ENCODE measurements around the gene AUH. TPM values are rescaled to one million over a fixed set of nuclear protein-coding genes. Genes with fewer than 3 reads are reported as not detected.

Gene AUH
- total RNA-seq, 1 experiment from 2014 or later: 29.0 TPM

- TF ChIP-seq TCF7L2 (IDR thresholded peaks at IDR 0.05; ENCODE audit: borderline replicate concordance, extremely low read depth, insufficient read depth, insufficient read length) (no peak), ZFX (IDR thresholded peaks at IDR 0.05) (no peak), SP1 (IDR thresholded peaks at IDR 0.05; ENCODE audit: low read depth) (no peak), ELF1 (IDR thresholded peaks at IDR 0.05; ENCODE audit: borderline replicate concordance, low read depth) (no peak), SRF (IDR thresholded peaks at IDR 0.05; ENCODE audit: low read depth) (no peak), FOSL1 (IDR thresholded peaks at IDR 0.05; ENCODE audit: low read depth) (no peak), EZH2phosphoT487 (IDR thresholded peaks at IDR 0.05; ENCODE audit: borderline replicate concordance) (no peak), POLR2AphosphoS5 (IDR thresholded peaks at IDR 0.05; ENCODE audit: low read depth, low read length) (no peak), ZBTB33 (IDR thresholded peaks at IDR 0.05; ENCODE audit: extremely low read depth, insufficient replicate concordance, low read length) (no peak), CTCF (IDR thresholded peaks at IDR 0.05 in 2 of 3, conservative IDR thresholded peaks at IDR 0.05 in 1 of 3; ENCODE audit: borderline replicate concordance in 1 of 3, insufficient read depth in 1 of 3, low read depth in 2 of 3, low read length in 2 of 3) (no peak), SIN3A (IDR thresholded peaks at IDR 0.05; ENCODE audit: low read depth) (no peak), CEBPB (IDR thresholded peaks at IDR 0.05; ENCODE audit: low read depth) (no peak)
- TF ChIP-seq, protein P1, sequence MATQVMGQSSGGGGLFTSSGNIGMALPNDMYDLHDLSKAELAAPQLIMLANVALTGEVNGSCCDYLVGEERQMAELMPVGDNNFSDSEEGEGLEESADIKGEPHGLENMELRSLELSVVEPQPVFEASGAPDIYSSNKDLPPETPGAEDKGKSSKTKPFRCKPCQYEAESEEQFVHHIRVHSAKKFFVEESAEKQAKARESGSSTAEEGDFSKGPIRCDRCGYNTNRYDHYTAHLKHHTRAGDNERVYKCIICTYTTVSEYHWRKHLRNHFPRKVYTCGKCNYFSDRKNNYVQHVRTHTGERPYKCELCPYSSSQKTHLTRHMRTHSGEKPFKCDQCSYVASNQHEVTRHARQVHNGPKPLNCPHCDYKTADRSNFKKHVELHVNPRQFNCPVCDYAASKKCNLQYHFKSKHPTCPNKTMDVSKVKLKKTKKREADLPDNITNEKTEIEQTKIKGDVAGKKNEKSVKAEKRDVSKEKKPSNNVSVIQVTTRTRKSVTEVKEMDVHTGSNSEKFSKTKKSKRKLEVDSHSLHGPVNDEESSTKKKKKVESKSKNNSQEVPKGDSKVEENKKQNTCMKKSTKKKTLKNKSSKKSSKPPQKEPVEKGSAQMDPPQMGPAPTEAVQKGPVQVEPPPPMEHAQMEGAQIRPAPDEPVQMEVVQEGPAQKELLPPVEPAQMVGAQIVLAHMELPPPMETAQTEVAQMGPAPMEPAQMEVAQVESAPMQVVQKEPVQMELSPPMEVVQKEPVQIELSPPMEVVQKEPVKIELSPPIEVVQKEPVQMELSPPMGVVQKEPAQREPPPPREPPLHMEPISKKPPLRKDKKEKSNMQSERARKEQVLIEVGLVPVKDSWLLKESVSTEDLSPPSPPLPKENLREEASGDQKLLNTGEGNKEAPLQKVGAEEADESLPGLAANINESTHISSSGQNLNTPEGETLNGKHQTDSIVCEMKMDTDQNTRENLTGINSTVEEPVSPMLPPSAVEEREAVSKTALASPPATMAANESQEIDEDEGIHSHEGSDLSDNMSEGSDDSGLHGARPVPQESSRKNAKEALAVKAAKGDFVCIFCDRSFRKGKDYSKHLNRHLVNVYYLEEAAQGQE (IDR thresholded peaks at IDR 0.05; ENCODE audit: low read depth): no peak
- TF ChIP-seq, protein P2, sequence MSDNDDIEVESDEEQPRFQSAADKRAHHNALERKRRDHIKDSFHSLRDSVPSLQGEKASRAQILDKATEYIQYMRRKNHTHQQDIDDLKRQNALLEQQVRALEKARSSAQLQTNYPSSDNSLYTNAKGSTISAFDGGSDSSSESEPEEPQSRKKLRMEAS (IDR thresholded peaks at IDR 0.05): no peak
- Histone ChIP-seq H3K4me3 (replicated peaks in 1 of 2; ENCODE audit: low read depth in 1 of 2, low read length in 2 of 2) (no peak overlapping the region), H3K27ac (ENCODE audit: low read depth, low read length) (no peak overlapping the region), H3K4me2 (ENCODE audit: low read length) (no peak overlapping the region), H3K9me3 (ENCODE audit: control insufficient read depth in 1 of 2, insufficient read depth in 1 of 2, low read depth in 1 of 2, low read length in 2 of 2) (peaks cover 0 to 4% of the 10 kb centered on the region in 2 experiments; a peak in 1 of 4 replicates), H3K79me2 (ENCODE audit: insufficient read depth, low read length) (no peaks in the 10 kb centered on the region), H2AFZ (ENCODE audit: low read depth, low read length, poor library complexity, severe bottlenecking) (no peak overlapping the region), H3K4me1 (ENCODE audit: control insufficient read depth in 1 of 2, insufficient read depth in 2 of 2, low read length in 2 of 2) (peaks cover 0 to 18% of the 10 kb centered on the region in 2 experiments; a peak in 2 of 4 replicates), H3K9ac (ENCODE audit: low read length) (no peak overlapping the region), H3K9me2 (ENCODE audit: insufficient read depth) (no peaks in the 10 kb centered on the region), H3K27me3 (ENCODE audit: insufficient read depth, low read length) (no peaks in the 10 kb centered on the region), H3K36me3 (ENCODE audit: control insufficient read depth in 1 of 2, insufficient read depth in 2 of 2, low read length in 2 of 2) (no peaks in the 10 kb centered on the region), H4K20me1 (ENCODE audit: insufficient read depth) (no peaks in the 10 kb centered on the region)
- intact Hi-C loops (cut with micrococcal nuclease): no loop called here
- ChIA-PET RAD21 (ENCODE audit: low non-redundant PET in 1 of 2, low total read pairs in 2 of 2, uncharacterized antibody in 2 of 2, unreplicated experiment in 2 of 2) (no interaction called here), CTCF (no interaction called here), POLR2A (no interaction called here)
- no TSS peak for BruUV-seq (replicated peaks)
- no peak for ATAC-seq
- no peak for DNase-seq (ENCODE audit: low read depth, low spot score)
These were observed 152.9 kb downstream of the AUH start for GRCh38 chr9:91208837-91209236.

All from HCT116 (cell line).